ENCODE measurements around the gene TRIB2. TPM values are rescaled to one million over a fixed set of nuclear protein-coding genes. Genes with fewer than 3 reads are reported as not detected.

Gene TRIB2
- total RNA-seq, 1 experiment from 2014 or later = 100.0 TPM

GRCh38 chr2:12727641-12728040 lies 10.9 kb downstream of the TRIB2 start:
- CTCF ChIA-PET = no interaction called here
- H3K4me1 ChIP-seq (ENCODE audit: insufficient read depth, low read length, poor library complexity, severe bottlenecking) = peaks cover 9% of the 10 kb centered on the region
- H3K36me3 ChIP-seq (ENCODE audit: insufficient read depth, low read length, poor library complexity, severe bottlenecking) = peaks cover 92% of the 10 kb centered on the region
- no peak overlapping the region for H3K27ac ChIP-seq (ENCODE audit: low read depth, low read length, poor library complexity, severe bottlenecking)
- TF ChIP-seq EZH2 (IDR thresholded peaks at IDR 0.05; ENCODE audit: borderline replicate concordance, low read depth, low read length, poor library complexity, severe bottlenecking) = no peak
- no peak for TF ChIP-seq CTCF (conservative IDR thresholded peaks at IDR 0.05; ENCODE audit: low read depth, low read length)
- H3K27me3 ChIP-seq (replicated peaks; ENCODE audit: insufficient read depth, low read depth, low read length, poor library complexity) = no peaks in the 10 kb centered on the region
- no TSS peak for BruUV-seq (replicated peaks)
- DNase-seq (ENCODE audit: low spot score) = no peak
- H3K9me3 ChIP-seq (ENCODE audit: low read depth, low read length, poor library complexity, severe bottlenecking) = no peaks in the 10 kb centered on the region
- intact Hi-C loops (cut with micrococcal nuclease; ENCODE audit: unreplicated experiment) = no loop called here
- no peak overlapping the region for H3K4me3 ChIP-seq (ENCODE audit: low read depth, low read length, poor library complexity, severe bottlenecking)
- POLR2A ChIA-PET (ENCODE audit: low non-redundant PET) = no interaction called here

- Histone ChIP-seq H3K27ac (ENCODE audit: low read depth, low read length, poor library complexity, severe bottlenecking) (no peak overlapping the region), H3K9me3 (ENCODE audit: low read depth, low read length, poor library complexity, severe bottlenecking) (no peaks in the 10 kb centered on the region), H3K4me1 (ENCODE audit: insufficient read depth, low read length, poor library complexity, severe bottlenecking) (peaks cover 6% of the 10 kb centered on the region), H3K4me3 (ENCODE audit: low read depth, low read length, poor library complexity, severe bottlenecking) (no peak overlapping the region), H3K36me3 (ENCODE audit: insufficient read depth, low read length, poor library complexity, severe bottlenecking) (peaks cover 92% of the 10 kb centered on the region), H3K27me3 (replicated peaks; ENCODE audit: insufficient read depth, low read depth, low read length, poor library complexity) (no peaks in the 10 kb centered on the region)
- intact Hi-C loops (cut with micrococcal nuclease; ENCODE audit: unreplicated experiment) = no loop called here
- TF ChIP-seq EZH2 (IDR thresholded peaks at IDR 0.05; ENCODE audit: borderline replicate concordance, low read depth, low read length, poor library complexity, severe bottlenecking) (no peak), CTCF (conservative IDR thresholded peaks at IDR 0.05; ENCODE audit: low read depth, low read length) (no peak)
- ChIA-PET POLR2A (ENCODE audit: low non-redundant PET) (no interaction called here), CTCF (no interaction called here)
- BruUV-seq (replicated peaks) = no TSS peak
- DNase-seq (ENCODE audit: low spot score) = no peak
Measured at GRCh38 chr2:12728221-12728777, 11.6 kb downstream of the TRIB2 start.

- ChIA-PET POLR2A (ENCODE audit: low non-redundant PET) (no interaction called here), CTCF (no interaction called here)
- BruUV-seq (replicated peaks) = no TSS peak
- TF ChIP-seq CTCF (conservative IDR thresholded peaks at IDR 0.05; ENCODE audit: low read depth, low read length) (no peak), EZH2 (IDR thresholded peaks at IDR 0.05; ENCODE audit: borderline replicate concordance, low read depth, low read length, poor library complexity, severe bottlenecking) (no peak)
- no peaks in the 10 kb centered on the region for H3K27me3 ChIP-seq (replicated peaks; ENCODE audit: insufficient read depth, low read depth, low read length, poor library complexity)
- H3K27ac ChIP-seq (ENCODE audit: low read depth, low read length, poor library complexity, severe bottlenecking) = no peak overlapping the region
- H3K4me3 ChIP-seq (ENCODE audit: low read depth, low read length, poor library complexity, severe bottlenecking) = no peak overlapping the region
- H3K9me3 ChIP-seq (ENCODE audit: low read depth, low read length, poor library complexity, severe bottlenecking) = no peaks in the 10 kb centered on the region
- intact Hi-C loops (cut with micrococcal nuclease; ENCODE audit: unreplicated experiment) = no loop called here
- H3K4me1 ChIP-seq (ENCODE audit: insufficient read depth, low read length, poor library complexity, severe bottlenecking) = no peaks in the 10 kb centered on the region
- peaks cover 89% of the 10 kb centered on the region for H3K36me3 ChIP-seq (ENCODE audit: insufficient read depth, low read length, poor library complexity, severe bottlenecking)
- DNase-seq (ENCODE audit: low spot score) = no peak
Measured at GRCh38 chr2:12730265-12730664, 13.5 kb downstream of the TRIB2 start.
